HG03135 (cell line): ENCODE data around the gene TMCO1.
"Not testable (repeated sequence)": the region's sequence is repeated elsewhere in the genome, so short reads cannot be mapped to it uniquely, and the experiment has no call there.

Experiments
- ATAC-seq: cut with Tn5 transposase; IDR thresholded peaks from one replicate; pipeline ENCODE4 v1.9.1; 2021; ENCODE audit warnings: mild to moderate bottlenecking, moderate library complexity; ENCODE audit not compliant: unreplicated experiment

The TMCO1 gene

DNA sequence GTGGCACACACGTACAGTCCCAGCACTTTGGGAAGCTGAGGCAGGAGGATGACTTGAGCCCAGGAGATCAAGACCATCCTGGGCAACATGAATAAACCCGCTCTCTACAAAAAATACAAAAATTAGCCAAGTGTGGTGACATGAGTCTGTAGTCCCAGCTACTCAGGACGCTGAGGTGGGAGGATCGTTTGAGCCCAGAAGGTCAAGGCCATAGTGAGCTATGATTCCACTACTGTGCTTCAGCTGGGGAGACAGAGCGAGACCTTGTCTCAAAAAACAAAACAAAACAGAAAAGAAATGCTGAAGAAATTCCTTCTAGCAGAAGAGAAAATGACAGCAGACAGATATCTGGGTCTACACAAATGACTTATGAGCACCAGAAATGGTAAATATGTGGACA is 80.6 kb downstream of the TMCO1 start:
- no peak for ATAC-seq

DNA sequence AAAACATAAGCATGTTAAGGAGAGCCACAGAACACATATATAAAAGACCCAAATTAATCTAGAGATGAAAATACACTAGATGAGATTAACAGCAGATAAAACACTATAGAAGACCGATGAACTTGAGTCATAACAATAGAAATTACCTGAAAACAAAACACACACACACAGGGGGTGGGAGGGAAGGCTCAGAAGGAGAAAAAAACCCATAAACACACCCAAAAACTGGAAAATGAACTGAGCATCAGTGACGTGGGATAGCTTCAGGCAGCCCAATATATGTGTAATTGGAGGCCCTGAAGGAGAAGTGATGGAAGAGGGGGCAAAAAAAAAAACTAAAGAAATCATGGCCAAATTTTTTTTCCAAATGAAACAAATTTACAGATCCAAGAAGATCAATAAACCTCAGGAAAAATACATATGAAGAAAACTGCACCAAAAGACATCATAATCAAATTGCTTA is 81.7 kb downstream of the TMCO1 start:
- no peak for ATAC-seq

DNA sequence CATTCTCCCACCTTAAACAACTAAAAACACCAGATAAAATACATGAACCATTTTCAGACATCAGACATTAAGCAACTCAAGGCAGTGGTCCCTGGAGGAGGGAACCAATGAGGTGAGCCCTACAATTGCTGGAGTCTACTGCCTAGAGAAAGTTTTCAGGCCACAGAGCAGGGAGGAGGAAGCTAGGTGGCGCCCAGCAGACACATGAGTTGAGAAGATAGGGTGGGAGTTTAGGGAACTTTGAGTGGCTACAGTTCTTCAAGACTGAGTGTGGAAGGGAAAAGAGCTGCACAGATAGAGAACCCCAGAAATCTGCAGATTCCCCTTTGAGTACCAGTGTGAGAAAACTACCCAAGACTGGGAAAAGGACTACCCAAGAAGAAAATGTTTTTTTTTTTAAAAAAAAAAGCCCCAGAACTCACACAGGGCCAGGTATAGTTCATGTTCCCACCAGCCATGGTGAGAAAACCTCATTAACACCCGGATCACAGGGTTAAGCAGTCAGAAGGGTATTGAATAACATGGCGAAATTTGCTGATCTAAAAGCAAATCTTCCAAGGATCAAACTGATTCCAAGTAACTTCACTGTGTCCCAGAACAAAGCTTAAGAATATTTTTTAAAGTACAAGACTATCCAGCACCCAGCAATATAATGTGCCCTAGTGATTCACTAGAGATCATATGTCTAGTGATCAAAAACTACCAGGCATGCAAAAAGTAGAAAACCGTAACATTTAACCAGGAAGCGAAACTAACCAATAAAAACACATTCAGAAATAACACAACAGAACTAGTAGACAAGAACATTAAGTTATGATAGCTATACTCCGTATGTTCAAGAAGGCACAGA is 82.3 kb downstream of the TMCO1 start:
- ATAC-seq = no peak

DNA sequence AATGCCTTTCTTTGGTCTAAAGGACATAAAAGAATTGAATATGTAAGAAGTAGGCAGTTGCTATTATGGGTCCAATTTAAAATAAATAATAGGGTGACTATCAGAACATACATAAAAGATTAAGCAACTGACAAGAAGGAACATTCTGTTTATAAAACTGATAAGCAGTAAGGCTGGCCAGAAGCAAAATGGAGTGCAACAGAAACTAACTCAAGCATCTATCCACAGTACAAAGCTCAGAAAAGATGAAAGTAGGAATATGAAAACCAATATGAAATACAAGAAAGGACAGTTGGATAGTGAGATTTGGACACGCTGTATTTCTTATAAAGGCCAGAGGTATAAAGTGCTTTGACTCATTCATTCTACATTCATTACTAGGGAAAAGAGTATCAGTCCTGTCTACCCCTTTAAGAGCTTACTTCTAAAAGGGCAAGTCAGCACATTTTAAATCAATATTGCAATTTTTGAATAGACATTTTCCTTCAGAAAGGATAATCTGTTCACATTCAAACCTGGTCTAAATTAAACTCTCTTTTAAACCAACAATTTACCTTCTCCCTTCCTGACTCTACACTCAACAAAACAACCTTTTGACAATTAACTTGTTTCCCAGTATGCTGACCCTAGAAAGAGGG is 84.7 kb downstream of the TMCO1 start:
- no peak for ATAC-seq

DNA sequence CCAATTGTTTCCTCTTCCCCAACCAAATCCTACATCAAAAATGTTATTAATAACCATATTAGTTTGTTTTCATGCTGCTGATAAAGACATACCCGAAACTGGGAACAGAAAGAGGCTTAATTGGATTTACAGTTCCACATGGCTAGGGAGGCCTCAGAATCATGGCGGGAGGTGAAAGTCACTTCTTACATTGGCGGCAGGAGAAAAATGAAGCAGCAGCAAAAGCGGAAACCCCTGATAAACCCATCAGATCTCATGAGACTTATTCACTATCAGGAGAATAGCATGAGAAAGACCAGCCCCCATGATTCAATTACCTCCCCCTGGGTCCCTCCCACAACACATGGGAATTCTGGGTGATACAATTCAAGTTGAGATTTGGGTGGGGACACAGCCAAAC is 87.9 kb downstream of the TMCO1 start:
- not testable (repeated sequence) for ATAC-seq

DNA sequence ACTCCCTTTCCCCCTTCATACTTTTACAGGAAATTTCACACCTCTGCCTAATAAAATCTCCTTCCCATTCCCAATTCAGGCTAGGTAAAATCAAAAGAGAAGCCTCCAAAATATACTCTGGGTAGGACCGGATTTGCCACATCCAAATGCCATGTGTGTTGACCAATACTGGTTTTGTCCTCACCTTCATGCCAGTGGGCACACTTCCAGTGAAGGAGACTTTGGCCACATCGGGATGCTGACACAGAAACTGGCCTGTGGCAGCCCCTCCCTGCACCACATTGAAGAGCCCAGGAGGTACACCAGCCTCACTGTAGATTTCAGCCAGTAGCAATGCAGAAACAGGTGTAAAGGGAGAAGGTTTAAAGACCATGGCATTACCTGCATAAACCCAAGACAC is 88.4 kb downstream of the TMCO1 start:
- no peak for ATAC-seq

DNA sequence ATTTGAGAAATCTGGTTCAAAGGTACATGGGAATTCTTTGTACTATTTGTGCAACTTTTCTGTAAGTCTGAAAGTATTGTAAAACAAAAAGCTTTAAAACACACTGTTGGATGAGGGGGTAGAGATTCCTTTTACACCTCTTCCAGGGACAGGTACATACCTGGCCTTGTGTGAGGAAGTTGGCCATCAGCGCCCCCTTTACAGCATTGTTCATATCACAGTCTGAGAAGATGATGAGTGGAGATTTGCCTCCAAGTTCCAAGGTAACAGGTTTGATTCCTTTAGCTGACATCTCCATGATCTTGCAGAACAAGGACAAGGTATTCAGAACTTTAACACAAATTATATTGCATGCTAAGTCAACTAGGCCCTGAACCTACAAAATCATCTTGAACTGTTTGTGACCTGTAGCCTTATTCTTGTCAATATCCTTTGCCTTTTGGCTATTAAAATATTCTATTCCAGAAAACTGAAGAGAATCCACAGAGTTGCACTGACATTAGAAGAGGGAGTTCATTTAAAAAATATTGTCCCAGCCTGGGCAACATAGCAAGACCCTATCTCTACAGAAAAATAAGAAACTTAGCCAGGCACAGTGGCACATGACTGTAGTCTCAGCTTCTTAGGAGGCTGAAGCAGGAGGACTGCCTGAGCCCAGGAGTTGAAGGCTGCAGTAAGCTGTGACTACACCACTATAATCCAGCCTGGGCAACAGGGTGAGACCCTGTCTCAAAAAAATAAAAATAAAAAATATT is 89.2 kb downstream of the TMCO1 start:
- ATAC-seq = no peak

DNA sequence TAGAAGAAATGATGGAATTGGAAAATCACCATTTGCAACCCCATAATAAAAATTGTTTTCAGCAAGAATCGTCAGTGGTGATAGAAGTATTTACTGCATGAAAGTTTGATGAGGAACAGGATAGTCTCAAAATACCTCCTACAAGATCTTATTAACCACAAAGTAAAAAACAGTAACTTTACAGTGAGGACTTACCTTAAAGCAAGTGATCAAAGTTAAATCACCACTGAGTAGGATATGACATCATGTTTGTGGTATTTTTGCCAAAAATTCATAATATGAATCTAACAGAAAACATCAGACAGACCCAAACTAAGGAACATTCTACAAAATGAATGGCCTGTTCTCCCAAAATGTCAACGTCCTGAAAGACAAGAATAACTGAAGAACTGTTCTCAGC is 90.2 kb downstream of the TMCO1 start:
- no peak for ATAC-seq
